Naive thymus-derived CD4-positive, alpha-beta T cell (primary cell): ENCODE data around the gene PPFIA1. TPM values are rescaled to one million over a fixed set of nuclear protein-coding genes. Genes with fewer than 3 reads are reported as not detected.

ENCODE experiments used
- ATAC-seq: fragments of 150-1000 bp; cut with Tn5 transposase; 2 replicates; pipeline ENCODE4 v1.10.0; 2021; ENCODE audit warnings: mild to moderate bottlenecking, moderate library complexity
- CTCF ChIA-PET: fragments of 350-600 bp; sonication (Branson Sonifier 250); formaldehyde crosslinking; loops from one replicate; lab custom pipeline; 2021; ENCODE audit warnings: antibody characterized with exemption; lab: Charles Lee
- POLR2A ChIA-PET: fragments of 350-600 bp; sonication (Branson Sonifier 250); formaldehyde crosslinking; loops from one replicate; lab custom pipeline; 2021; ENCODE audit warnings: antibody characterized with exemption, inconsistent platforms; lab: Charles Lee
- DNase-seq, 9 donors: peaks; one replicate each; pipeline versions ENCODE4 v3.0.0 to v3.0.0-alpha.2; 2020 to 2022; ENCODE audit warnings: mixed read lengths in 1 of 9
- H3K27ac ChIP-seq: one replicate; pipeline ENCODE4 v1.7.0; 2013; ENCODE audit warnings: mild to moderate bottlenecking, low read depth, low read length, moderate library complexity
- H3K27me3 ChIP-seq, 2 donors: one replicate each; pipeline ENCODE4 v1.7.0; 2013; ENCODE audit warnings: low read length in 2 of 2, mild to moderate bottlenecking in 2 of 2, moderate library complexity in 2 of 2; ENCODE audit not compliant: control insufficient read depth in 2 of 2, insufficient read depth in 2 of 2
- H3K36me3 ChIP-seq, 3 experiments: 1 replicate in 2 of 3; 2 replicates in 1 of 3; pipeline ENCODE4 v1.7.0; 2013; ENCODE audit warnings: low read length in 3 of 3, mild to moderate bottlenecking in 3 of 3, moderate library complexity in 1 of 3; ENCODE audit not compliant: insufficient read depth in 3 of 3, control insufficient read depth in 2 of 3
- H3K4me1 ChIP-seq, 2 donors: one replicate each; pipeline ENCODE4 v1.7.0; 2013; ENCODE audit warnings: low read length in 2 of 2, mild to moderate bottlenecking in 2 of 2, moderate library complexity in 1 of 2; ENCODE audit not compliant: control insufficient read depth in 2 of 2, insufficient read depth in 2 of 2
- H3K4me3 ChIP-seq: 2 replicates; pipeline ENCODE4 v1.7.0; 2013; ENCODE audit warnings: mild to moderate bottlenecking, low read length
- H3K9me3 ChIP-seq, 3 experiments: 1 replicate in 2 of 3; 2 replicates in 1 of 3; pipeline ENCODE4 v1.7.0; 2013; ENCODE audit warnings: low read length in 3 of 3; ENCODE audit not compliant: control insufficient read depth in 2 of 3
- H3K27ac Mint-ChIP-seq, 9 donors: one replicate each; pipeline ENCODE4 v1.8.0; 2020 to 2022; ENCODE audit warnings: mixed read lengths in 9 of 9, mild to moderate bottlenecking in 8 of 9, moderate library complexity in 5 of 9, inconsistent platforms in 2 of 9
- H3K27me3 Mint-ChIP-seq, 5 donors: one replicate each; pipeline ENCODE4 v1.8.0; 2021 to 2022; ENCODE audit warnings: mixed read lengths in 5 of 5, mild to moderate bottlenecking in 1 of 5
- H3K36me3 Mint-ChIP-seq, 5 donors: one replicate each; pipeline ENCODE4 v1.8.0; 2020 to 2022; ENCODE audit warnings: mixed read lengths in 5 of 5, mild to moderate bottlenecking in 3 of 5, inconsistent platforms in 1 of 5
- H3K4me1 Mint-ChIP-seq, 7 donors: one replicate each; pipeline ENCODE4 v1.8.0; 2020 to 2022; ENCODE audit warnings: mixed read lengths in 7 of 7, mild to moderate bottlenecking in 3 of 7, inconsistent platforms in 1 of 7
- H3K4me3 Mint-ChIP-seq, 10 donors: one replicate each; pipeline ENCODE4 v1.8.0; 2020 to 2022; ENCODE audit warnings: mild to moderate bottlenecking in 10 of 10, mixed read lengths in 10 of 10, moderate library complexity in 6 of 10, inconsistent platforms in 2 of 10
- H3K9me3 Mint-ChIP-seq, 11 donors: one replicate each; pipeline ENCODE4 v1.8.0; 2020 to 2022; ENCODE audit warnings: mixed read lengths in 11 of 11, mild to moderate bottlenecking in 4 of 11, inconsistent platforms in 1 of 11, moderate library complexity in 1 of 11
- intact Hi-C, 2 donors: fragments of 100-400 bp; cut with micrococcal nuclease; formaldehyde crosslinking; loops; one replicate each; pipeline ENCODE4 v1.15.1; 2023
- polyA plus RNA-seq, 2 donors: library from polyadenylated mRNA; unstranded; fragments of 300-500 nt; fragmentation: Illumina TruSeq; gene quantifications; one replicate each; pipeline ENCODE4 v1.2.3, GENCODE V29; 2021
- total RNA-seq, 6 experiments: library from RNA in 5 of 6; stranded (reverse) in 5 of 6; gene quantifications; 1 replicate in 5 of 6; 2 replicates in 1 of 6; pipeline ENCODE4 v1.2.3 and lab custom pipeline; 2021 to 2026

The PPFIA1 gene
- total and polyA plus RNA-seq, 7 experiments from 2014 or later = 14.3 to 71.0 (median 46.0) TPM

DNA sequence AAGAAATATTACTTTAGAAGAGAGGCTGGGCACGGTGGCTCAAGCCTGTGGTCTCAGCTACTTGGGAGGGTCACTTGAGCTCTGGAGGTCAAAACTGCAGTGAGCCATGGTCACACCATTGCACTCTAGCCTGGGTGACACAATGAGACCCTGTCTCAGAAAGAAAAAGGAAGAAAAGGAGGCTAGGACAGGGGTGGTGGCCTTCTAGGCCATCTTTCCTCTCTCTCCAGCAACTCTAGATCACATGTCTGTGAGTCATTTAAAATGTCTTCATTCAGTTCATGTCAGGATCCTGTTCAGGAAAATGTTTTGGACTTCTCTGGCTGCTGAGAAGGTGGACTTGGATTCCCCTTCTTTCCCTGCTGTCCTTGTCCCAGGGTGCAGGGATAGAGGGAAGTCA, 53.3 kb downstream of the PPFIA1 start:
- intact Hi-C loops = no loop called here
- Histone ChIP-seq H3K4me1 (no peaks in the 10 kb centered on the region), H3K36me3 (peaks cover 4 to 69% (median 17%) of the 10 kb centered on the region in 3 experiments), H3K27ac (no peak overlapping the region), H3K4me3 (no peak overlapping the region), H3K9me3 (no peaks in the 10 kb centered on the region), H3K27me3 (no peaks in the 10 kb centered on the region)
- H3K27ac Mint-ChIP-seq = peak overlapping the region in 2 of 9 donors; percentile 14 to 36
- H3K4me3 Mint-ChIP-seq = no peak overlapping the region
- CTCF ChIA-PET = no interaction called here
- peaks cover 0 to 4% (median 0%) of the 10 kb centered on the region in 7 donors for H3K4me1 Mint-ChIP-seq
- no peaks in the 10 kb centered on the region for H3K27me3 Mint-ChIP-seq
- H3K36me3 Mint-ChIP-seq = peaks cover 12 to 56% (median 24%) of the 10 kb centered on the region in 5 donors
- no peak for DNase-seq
- POLR2A ChIA-PET = interaction anchor here (0.6 kb wide), 1 partner anchor 638 kb away, joined by 3 read pairs; no protein-coding TSS in a partner anchor
- H3K9me3 Mint-ChIP-seq = peaks cover 0 to 3% (median 0%) of the 10 kb centered on the region in 11 donors
- peak; percentile 68 for ATAC-seq

- no peaks in the 10 kb centered on the region for H3K27me3 Mint-ChIP-seq
- POLR2A ChIA-PET = interaction anchor here (0.6 kb wide), 1 partner anchor 638 kb away, joined by 3 read pairs; no protein-coding TSS in a partner anchor
- H3K4me1 ChIP-seq = no peaks in the 10 kb centered on the region
- no peaks in the 10 kb centered on the region for H3K9me3 ChIP-seq
- no peak for ATAC-seq
- DNase-seq = no peak
- H3K27ac Mint-ChIP-seq = peak overlapping the region in 1 of 9 donors; percentile 36
- H3K36me3 ChIP-seq = peaks cover 4 to 66% (median 17%) of the 10 kb centered on the region in 3 experiments
- H3K4me1 Mint-ChIP-seq = peaks cover 0 to 4% (median 0%) of the 10 kb centered on the region in 7 donors
- intact Hi-C loops = no loop called here
- H3K4me3 Mint-ChIP-seq = no peak overlapping the region
- CTCF ChIA-PET = no interaction called here
- H3K9me3 Mint-ChIP-seq = peaks cover 0 to 3% (median 0%) of the 10 kb centered on the region in 11 donors
- no peak overlapping the region for H3K27ac ChIP-seq
- peaks cover 13 to 58% (median 25%) of the 10 kb centered on the region in 5 donors for H3K36me3 Mint-ChIP-seq
- no peaks in the 10 kb centered on the region for H3K27me3 ChIP-seq
- H3K4me3 ChIP-seq = no peak overlapping the region
Measured at GRCh38 chr11:70324376-70325115, 54.1 kb downstream of the PPFIA1 start.

- CTCF ChIA-PET = no interaction called here
- no peak overlapping the region for H3K4me3 ChIP-seq
Measured at GRCh38 chr11:70325824-70326223, 55.3 kb downstream of the PPFIA1 start.

GRCh38 chr11:70326365-70326811, 55.9 kb downstream of the PPFIA1 start:
- Mint-ChIP-seq H3K9me3 (peaks cover 0 to 3% (median 0%) of the 10 kb centered on the region in 11 donors), H3K36me3 (peaks cover 20 to 57% (median 34%) of the 10 kb centered on the region in 5 donors), H3K27ac (no peak overlapping the region), H3K4me3 (no peak overlapping the region), H3K4me1 (peaks cover 0 to 4% (median 0%) of the 10 kb centered on the region in 7 donors), H3K27me3 (no peaks in the 10 kb centered on the region)
- peak; percentile 54 for ATAC-seq
- H3K9me3 ChIP-seq = no peaks in the 10 kb centered on the region
- no peak for DNase-seq
- H3K4me3 ChIP-seq = no peak overlapping the region
- H3K27me3 ChIP-seq = no peaks in the 10 kb centered on the region
- no peak overlapping the region for H3K27ac ChIP-seq
- intact Hi-C loops = no loop called here
- POLR2A ChIA-PET = interaction anchor here (0.6 kb wide), 1 partner anchor 116 kb away, joined by 4 read pairs; no protein-coding TSS in a partner anchor
- H3K4me1 ChIP-seq = no peaks in the 10 kb centered on the region
- H3K36me3 ChIP-seq = peaks cover 4 to 70% (median 21%) of the 10 kb centered on the region in 3 experiments
- CTCF ChIA-PET = no interaction called here

More at GRCh38 chr11:70325824-70326223, 55.3 kb downstream of the PPFIA1 start:
- POLR2A ChIA-PET = interaction anchor here (0.6 kb wide), 1 partner anchor 117 kb away, joined by 4 read pairs; no protein-coding TSS in a partner anchor
- ATAC-seq (peak; percentile 32), DNase-seq (no peak)
- H3K36me3 Mint-ChIP-seq = peaks cover 20 to 63% (median 34%) of the 10 kb centered on the region in 5 donors
- peaks cover 0 to 4% (median 0%) of the 10 kb centered on the region in 7 donors for H3K4me1 Mint-ChIP-seq
- H3K27ac Mint-ChIP-seq = no peak overlapping the region
- Histone ChIP-seq H3K9me3 (no peaks in the 10 kb centered on the region), H3K4me1 (no peaks in the 10 kb centered on the region), H3K27me3 (no peaks in the 10 kb centered on the region), H3K36me3 (peaks cover 4 to 70% (median 21%) of the 10 kb centered on the region in 3 experiments), H3K27ac (no peak overlapping the region)
- H3K27me3 Mint-ChIP-seq = no peaks in the 10 kb centered on the region
- peaks cover 0 to 3% (median 0%) of the 10 kb centered on the region in 11 donors for H3K9me3 Mint-ChIP-seq
- H3K4me3 Mint-ChIP-seq = no peak overlapping the region
- intact Hi-C loops = no loop called here

DNA sequence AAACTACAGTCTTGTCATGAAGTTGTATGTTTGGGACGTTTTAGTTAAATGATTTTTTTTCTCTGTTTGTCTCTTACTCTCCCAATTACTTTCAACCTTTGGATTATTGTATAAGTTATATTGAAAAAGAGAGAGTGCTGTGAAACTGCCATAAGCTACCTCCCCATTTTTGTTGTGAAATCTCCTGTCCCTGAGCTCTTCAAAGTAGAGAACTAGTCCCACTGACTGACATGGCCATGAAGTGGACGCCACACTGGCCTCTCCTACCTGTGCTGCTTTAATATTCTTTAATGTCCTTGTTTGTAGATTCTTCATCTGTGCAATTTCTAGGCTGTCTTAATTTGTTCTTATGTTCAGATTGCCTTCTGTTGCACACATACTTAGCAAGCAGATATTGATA, 56.3 kb downstream of the PPFIA1 start:
- Histone ChIP-seq H3K27me3 (no peaks in the 10 kb centered on the region), H3K36me3 (peaks cover 4 to 72% (median 21%) of the 10 kb centered on the region in 3 experiments), H3K4me1 (no peaks in the 10 kb centered on the region), H3K4me3 (no peak overlapping the region), H3K27ac (no peak overlapping the region), H3K9me3 (no peaks in the 10 kb centered on the region)
- no peak overlapping the region for H3K4me3 Mint-ChIP-seq
- no peaks in the 10 kb centered on the region for H3K27me3 Mint-ChIP-seq
- peak; percentile 26 for ATAC-seq
- CTCF ChIA-PET = no interaction called here
- H3K27ac Mint-ChIP-seq = no peak overlapping the region
- H3K4me1 Mint-ChIP-seq = peaks cover 0 to 4% (median 0%) of the 10 kb centered on the region in 7 donors
- no peak for DNase-seq
- H3K9me3 Mint-ChIP-seq = peaks cover 0 to 3% (median 0%) of the 10 kb centered on the region in 11 donors
- POLR2A ChIA-PET = interaction anchor here (0.5 kb wide), 1 partner anchor 1120 kb away, joined by 3 read pairs; no protein-coding TSS in a partner anchor
- H3K36me3 Mint-ChIP-seq = peaks cover 20 to 59% (median 37%) of the 10 kb centered on the region in 5 donors
- intact Hi-C loops = no loop called here

DNA sequence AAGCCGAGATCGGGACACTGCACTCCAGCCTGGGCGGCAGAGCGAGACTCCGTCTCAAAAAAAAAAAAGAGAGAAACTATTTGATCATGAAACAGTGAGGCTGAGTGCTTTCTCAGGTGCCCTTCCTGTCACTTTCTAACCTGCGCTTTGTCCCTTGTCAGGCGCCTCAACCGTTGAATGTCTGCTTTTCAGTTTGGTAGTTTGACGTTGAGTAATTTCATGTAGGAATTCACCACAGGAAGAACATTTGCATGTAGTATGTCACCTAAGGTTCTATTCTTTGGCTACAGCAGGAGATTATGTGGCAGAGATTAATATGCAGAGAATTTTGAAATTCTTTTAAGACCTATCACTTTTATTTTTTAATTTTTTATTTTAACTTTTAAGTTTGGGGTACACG, 57.2 kb downstream of the PPFIA1 start:
- H3K27ac Mint-ChIP-seq = no peak overlapping the region
- H3K4me1 Mint-ChIP-seq = peaks cover 0 to 4% (median 0%) of the 10 kb centered on the region in 7 donors
- H3K27me3 ChIP-seq = no peaks in the 10 kb centered on the region
- H3K9me3 Mint-ChIP-seq = peaks cover 0 to 3% (median 0%) of the 10 kb centered on the region in 11 donors
- no peaks in the 10 kb centered on the region for H3K27me3 Mint-ChIP-seq
- intact Hi-C loops = no loop called here
- H3K4me1 ChIP-seq = no peaks in the 10 kb centered on the region
- H3K36me3 ChIP-seq = peaks cover 7 to 79% (median 21%) of the 10 kb centered on the region in 3 experiments
- H3K27ac ChIP-seq = no peak overlapping the region
- no peak for DNase-seq
- H3K4me3 ChIP-seq = no peak overlapping the region
- H3K4me3 Mint-ChIP-seq = no peak overlapping the region
- H3K9me3 ChIP-seq = no peaks in the 10 kb centered on the region
- ChIA-PET CTCF (no interaction called here), POLR2A (no interaction called here)
- ATAC-seq = no peak
- H3K36me3 Mint-ChIP-seq = peaks cover 21 to 63% (median 41%) of the 10 kb centered on the region in 5 donors
